Astrocyte (in vitro differentiated cells and primary cell): ENCODE results near the gene PTK6.

Experiments
- CTCF ChIP-seq: IDR thresholded peaks from 2 replicates; pipeline ENCODE4 v1.5.1; 2011; ENCODE audit warnings: low read depth, mild to moderate bottlenecking, inconsistent platforms, low read length, moderate library complexity; ENCODE audit not compliant: insufficient read depth
- EZH2 ChIP-seq: IDR thresholded peaks from 2 replicates; pipeline ENCODE4 v1.6.1; 2012; ENCODE audit warnings: mild to moderate bottlenecking, low read length, inconsistent platforms; ENCODE audit not compliant: insufficient read depth

- TF ChIP-seq EZH2 = no peak
- no peak for TF ChIP-seq CTCF
Measured at GRCh38 chr20:63563225-63563935, 26.2 kb upstream of the PTK6 start.
